Stomach (tissue), 4 donors: Measurements from ENCODE around the gene FRMPD4.

Source experiments
- EP300 ChIP-seq: sonication (generic); formaldehyde crosslinking; IDR thresholded peaks from one replicate; pipeline ENCODE4 v1.6.1; 2017; ENCODE audit warnings: antibody characterized with exemption
- POLR2AphosphoS5 ChIP-seq, 3 donors: sonication (generic); formaldehyde crosslinking; IDR thresholded peaks; one replicate each; pipeline ENCODE4 v1.6.1; 2016; ENCODE audit warnings: antibody characterized with exemption in 3 of 3

DNA sequence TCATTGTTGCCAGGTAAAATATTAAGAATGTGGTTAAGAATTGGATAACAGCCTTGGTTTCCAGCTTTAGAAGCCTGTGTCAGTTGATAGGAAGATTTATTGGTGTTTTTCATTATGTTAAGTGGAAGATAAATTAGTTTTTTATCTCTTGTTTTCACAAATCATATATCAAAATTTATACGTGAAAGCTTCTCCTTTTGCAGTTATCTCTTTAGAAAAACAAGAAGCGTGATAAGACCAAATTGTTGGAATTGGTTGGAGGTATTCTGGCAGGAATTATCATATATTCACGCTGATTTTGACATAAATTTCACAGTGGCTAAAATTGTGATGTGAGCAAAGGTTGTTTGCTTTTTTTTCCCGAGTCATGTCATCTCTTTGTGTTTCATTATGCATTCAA lies 90.6 kb downstream of the FRMPD4 start:
- TF ChIP-seq POLR2AphosphoS5 (IDR thresholded peaks at IDR 0.05) = no peak
- TF ChIP-seq EP300 = no peak
